HG03103 (cell line): ENCODE results near the gene GLMN.
A peak's percentile ranks its signal among the peaks of the same experiment; 100 is the strongest.

Experiments used
- ATAC-seq: cut with Tn5 transposase; IDR thresholded peaks from one replicate; pipeline ENCODE4 v1.9.1; 2021; ENCODE audit warnings: low read depth; ENCODE audit not compliant: unreplicated experiment

Gene GLMN, protein sequence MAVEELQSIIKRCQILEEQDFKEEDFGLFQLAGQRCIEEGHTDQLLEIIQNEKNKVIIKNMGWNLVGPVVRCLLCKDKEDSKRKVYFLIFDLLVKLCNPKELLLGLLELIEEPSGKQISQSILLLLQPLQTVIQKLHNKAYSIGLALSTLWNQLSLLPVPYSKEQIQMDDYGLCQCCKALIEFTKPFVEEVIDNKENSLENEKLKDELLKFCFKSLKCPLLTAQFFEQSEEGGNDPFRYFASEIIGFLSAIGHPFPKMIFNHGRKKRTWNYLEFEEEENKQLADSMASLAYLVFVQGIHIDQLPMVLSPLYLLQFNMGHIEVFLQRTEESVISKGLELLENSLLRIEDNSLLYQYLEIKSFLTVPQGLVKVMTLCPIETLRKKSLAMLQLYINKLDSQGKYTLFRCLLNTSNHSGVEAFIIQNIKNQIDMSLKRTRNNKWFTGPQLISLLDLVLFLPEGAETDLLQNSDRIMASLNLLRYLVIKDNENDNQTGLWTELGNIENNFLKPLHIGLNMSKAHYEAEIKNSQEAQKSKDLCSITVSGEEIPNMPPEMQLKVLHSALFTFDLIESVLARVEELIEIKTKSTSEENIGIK

DNA sequence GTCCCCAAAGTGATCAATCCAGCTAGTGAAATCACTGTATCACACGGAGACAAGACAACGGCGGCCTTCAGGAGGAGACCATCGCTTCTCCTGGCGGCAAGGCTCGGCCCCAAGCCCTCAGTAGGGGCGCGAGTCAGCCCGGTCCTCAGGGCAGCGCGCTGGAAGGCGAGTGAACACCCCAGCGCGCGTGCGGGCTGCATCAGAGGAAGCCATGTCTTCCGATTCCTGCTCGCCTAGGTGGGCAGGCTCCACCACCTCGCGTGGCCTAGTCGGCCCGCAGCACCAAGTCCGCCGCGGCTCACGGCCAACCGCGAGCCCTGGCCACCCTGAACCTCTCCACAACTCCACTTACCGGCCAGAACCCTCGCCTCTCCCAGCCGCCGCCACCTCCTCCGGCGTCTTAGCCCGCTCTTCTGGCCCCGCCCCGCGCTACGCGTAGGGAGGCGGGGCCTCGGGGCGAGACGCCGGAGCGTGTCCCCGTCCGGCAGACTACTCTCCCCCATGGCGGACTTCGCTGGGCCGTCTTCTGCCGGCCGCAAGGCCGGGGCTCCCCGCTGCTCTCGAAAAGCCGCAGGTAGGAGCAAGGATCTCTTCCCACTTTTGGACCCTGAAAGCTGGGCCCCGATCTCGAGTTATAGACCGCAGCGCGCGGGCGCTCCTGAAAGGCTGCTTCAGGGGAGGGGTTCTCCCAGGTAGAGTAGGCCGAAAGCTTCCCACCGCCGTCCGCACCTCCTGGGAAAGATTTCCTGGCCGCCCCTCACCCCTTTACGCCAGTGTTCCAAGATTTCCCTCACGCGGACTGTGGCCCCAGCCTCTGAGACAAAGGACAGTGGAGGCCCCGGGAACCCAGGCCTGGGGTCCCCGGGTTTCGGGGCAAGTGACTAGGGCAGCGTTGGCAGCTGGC is at the start of gene GLMN, which contains the start of gene RPAP2:
Gene GLMN (minus strand): TSS at position 415 of the 904 bp plus-strand sequence. CDS start 988 bp downstream, outside the sequence.
Gene RPAP2 (plus strand): TSS at position 487 of the 904 bp plus-strand sequence. CDS start 15 bp downstream, at position 502.
- ATAC-seq = peak; percentile 95

DNA sequence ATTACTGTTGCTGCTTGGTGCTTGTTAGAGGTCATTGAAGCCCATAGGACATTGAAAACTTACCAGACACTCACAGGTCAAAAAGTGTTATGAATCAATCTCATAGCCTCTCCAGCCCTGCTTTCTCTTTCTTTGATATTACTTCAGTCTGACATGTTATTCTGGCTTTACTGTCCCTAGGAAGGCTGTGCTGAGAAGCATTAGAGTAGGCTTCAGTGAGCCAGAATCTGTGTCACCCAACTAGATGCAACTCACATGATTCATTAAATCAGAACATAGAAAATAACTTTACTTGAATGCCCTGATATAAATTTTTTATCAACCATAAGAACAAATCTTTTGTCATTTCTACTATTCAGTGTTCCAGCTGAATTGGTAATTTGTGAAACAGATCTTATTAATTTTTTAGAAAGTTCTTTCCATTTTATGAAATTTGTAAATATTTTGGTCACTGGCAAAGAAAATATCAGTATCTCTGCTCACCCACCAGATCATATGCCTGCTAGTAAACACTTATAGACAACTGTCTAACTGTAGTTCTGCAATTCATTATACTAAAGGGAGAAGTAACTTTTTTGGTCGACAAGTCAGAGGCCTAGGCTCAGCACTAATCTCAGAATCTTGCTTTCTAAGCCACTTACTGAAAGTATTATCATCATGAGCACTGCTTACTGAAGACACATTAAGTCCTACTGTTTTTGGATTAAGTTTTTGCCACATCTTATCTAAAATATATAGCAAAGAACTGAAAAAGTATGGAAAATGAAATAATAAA is 48.3 kb upstream of the GLMN start:
- no peak for ATAC-seq

DNA sequence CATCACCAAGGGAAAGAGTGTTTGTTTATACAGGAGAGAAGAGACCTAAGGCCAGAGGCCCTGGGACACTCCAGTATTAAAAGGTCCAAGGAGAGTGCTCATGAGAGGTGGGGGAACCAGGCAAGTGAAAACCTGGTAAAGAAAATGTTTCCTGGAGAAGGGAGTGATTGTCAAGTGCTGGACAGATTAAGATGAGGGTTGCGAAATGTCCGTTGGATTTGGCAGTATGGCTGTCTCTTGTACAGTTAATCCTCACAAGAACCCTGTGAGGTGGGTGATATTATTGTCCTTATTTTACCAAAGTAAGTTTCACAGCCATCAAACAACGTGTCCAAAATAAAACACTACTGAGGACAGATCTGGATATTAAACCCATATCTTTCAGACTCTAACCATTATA is 44.3 kb upstream of the GLMN start:
- ATAC-seq = no peak

DNA sequence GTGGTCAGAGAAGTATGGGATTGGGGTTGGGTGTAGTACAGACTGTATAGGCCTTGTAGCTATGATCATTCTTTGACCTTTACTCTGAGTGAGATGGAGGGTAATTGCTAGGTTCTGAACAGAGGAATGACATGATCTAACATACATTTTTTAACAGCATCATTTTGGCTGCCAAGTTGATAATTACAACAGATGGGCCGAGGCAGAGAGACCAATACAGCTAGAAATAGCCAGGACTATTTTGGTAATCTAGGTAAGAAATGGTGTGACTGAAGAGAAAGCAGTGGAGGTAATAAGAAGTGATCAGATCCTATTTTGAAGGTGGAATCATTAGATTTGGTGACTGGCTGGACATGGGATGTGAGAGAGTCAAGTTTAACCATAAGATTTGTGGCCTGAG is 43.6 kb upstream of the GLMN start:
- no peak for ATAC-seq

DNA sequence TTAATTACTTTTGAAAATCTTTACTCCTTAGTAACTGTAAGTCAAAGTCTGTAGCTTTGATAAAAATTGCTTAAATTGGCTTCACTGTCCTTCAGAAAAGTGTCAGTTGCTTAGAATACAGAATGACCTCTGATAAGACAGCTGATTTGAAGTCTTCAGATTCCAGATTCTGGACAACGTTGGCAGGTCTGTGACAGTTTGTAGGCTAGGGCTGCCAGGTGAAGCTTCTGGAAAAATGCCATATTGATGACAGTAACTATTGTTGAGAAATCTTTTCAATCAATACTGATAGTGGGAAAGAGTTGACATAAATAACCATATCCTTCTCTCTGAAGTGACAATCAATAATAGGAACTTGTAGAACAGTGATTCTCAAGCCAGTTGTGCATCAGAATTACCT is 41.4 kb upstream of the GLMN start:
- ATAC-seq = no peak

DNA sequence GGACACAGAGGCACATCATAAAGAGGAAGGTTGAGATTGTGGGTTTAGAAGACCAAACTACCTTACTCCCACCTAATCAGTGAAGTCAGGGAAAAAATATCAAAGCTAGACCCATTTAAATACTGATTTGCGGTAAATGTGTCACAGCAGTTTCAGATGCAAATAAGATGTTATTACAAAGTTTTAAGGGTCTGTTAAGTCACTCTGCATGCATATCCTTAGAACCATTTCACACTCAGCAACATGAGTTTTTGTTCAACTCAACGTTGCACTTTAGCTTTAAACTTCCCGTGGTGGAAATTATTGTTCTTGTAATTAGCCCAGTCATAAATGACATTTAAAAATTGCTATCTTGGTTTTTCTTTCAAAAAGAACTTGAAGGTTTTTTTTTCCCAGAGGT is 34.9 kb upstream of the GLMN start:
- no peak for ATAC-seq

DNA sequence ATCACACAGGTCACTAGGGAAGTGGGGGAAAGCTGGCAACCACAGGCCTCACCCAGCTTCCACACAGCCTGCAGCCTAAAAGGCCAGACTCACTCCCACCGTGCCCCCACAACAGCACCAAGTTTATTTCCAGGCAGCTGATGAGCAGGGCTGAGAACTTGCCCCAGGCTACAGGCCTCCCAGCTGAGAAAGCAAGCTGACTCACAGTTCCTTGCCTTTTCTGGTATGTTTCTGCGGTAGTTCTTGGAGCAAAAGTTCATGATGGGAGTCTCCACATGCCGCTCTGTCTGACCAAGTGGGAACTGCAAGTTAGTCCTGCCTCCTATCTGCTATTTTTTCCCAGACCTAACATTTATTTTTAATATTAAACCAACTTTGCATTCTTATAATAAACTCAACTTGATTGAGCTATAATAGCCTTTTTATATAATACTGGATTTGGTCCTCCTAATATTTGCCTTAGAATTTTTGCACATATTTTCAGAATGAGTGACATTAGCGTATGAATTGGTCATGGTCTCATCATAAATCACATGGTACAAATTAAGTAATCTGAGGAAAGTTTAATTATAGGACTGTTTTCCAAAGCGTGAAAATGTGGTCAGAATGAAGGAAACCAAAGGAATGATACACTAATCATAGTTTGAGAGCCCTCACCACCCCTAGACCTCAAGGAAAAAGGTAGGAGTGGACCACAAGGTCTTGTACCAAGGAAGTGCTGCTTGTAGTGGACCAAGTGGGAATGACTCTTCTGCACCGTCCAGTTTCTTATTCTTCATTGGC is 30.8 kb upstream of the GLMN start:
- no peak for ATAC-seq

DNA sequence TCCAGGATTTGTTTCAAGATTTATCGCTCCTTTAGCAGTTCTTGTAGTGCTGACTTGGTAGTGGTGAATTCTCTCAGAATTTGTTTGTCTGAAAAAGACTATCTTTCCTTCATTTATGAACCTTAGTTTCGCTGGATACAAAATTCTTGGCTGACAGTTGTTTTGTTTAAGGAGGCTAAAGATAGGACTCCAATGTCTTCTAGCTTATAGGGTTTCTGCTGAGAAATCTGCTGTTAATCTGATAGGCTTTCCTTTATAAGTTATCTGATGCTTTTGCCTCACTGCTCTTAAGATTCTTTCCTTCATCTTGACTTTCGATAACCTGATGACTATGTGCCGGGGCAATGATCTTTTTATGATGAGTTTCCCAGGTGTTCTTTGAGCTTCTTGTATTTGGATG is 29.0 kb upstream of the GLMN start:
- ATAC-seq = no peak

DNA sequence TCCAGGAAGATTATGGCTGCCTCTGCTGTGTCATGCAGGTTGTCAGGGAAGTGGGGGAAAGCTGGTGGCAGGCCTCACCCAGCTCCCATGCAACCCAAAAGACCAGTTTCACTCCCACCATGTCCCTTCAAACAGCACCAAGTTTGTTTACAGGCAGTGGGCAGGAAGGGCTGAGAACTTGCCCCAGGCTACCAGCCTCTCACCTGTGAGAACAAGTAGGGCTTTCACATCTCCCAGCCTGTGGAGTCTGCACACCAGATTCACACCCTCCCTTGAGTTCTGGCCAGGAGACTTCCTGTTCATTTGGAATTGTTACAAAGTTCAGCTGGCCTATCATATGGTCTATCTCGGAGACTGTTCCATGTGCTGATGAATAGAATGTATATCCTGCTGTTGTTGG is 27.9 kb upstream of the GLMN start:
- ATAC-seq = no peak

DNA sequence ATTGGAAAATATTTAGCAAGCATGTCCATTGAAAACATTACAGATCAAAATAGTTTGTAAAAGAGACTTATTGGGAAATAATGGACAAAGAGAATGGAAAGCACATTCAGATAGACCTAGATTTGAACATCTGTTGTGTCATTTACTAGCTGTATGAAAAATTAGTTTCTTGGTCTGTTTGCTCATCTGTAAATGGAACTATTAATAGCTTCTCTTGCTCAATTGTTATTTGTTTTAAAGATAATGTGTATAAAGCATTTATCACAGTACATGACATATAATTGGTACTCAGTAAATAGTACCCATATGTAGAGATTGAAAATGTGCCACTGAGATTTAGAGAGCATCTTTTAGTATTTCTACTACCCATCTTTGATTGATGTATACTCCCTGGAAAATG is 26.0 kb upstream of the GLMN start:
- no peak for ATAC-seq

DNA sequence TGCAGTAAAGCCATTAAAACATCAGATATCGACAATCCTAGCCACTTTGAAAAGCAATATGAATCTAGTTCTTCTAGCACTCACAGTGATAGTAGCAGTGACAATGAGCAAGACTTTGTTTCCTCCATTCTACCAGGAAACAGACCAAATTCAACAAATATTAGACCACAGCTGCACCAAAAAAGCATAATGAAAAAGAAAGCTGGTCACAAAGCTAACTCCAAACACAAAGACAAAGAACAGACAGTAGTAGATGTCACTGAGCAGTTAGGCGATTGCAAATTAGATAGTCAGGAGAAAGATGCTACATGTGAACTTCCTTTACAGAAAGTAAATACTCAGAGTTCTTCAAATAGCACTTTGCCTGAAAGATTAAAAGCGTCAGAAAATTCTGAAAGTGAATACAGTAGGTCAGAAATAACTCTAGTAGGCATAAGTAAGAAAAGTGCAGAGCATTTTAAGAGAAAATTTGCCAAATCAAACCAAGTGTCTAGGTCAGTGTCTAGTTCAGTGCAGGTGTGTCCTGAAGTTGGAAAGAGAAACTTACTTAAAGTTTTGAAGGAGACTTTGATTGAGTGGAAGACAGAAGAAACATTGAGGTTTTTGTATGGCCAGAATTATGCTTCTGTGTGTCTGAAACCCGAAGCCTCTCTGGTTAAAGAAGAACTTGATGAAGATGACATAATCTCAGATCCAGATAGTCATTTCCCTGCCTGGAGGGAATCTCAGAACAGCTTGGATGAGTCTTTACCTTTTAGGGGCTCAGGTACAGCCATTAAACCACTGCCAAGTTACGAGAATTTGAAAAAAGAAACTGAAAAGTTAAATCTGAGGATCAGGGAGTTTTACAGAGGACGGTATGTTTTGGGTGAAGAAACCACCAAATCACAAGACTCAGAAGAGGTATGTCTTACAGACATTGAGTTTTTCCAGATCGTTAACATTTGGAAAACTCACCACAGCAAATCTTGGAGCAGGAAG is 25.0 kb upstream of the GLMN start:
- ATAC-seq = no peak

DNA sequence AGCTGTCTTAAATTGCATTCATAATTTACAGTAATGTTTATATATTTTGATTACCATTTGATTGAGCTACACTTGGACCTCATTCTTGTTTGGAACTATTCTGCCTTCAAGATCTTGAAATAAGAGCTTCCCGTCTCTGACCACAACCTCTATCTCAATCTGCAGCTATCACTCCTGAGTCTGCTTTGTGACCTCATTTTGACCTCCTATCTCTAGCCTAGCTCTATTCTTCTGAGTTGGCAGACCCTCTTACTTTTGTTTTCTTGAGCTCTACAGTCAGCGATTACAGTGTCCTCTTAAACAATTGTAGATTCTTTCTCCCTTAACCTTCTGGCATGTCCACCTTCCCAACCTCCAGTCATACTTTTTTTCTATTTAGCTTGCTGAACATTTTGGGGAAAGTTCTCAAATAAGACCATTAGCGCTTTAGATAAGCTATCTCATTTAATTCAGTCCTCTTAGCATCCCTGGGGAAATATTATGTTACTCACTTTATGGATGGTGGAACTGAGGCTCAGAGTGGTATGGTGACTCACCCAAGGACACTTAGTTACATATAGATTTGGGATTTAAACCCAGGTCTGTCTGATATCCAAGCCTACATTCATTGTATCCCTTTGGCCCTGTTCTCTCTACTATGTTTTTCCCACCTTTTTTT is 19.2 kb upstream of the GLMN start:
- no peak for ATAC-seq

DNA sequence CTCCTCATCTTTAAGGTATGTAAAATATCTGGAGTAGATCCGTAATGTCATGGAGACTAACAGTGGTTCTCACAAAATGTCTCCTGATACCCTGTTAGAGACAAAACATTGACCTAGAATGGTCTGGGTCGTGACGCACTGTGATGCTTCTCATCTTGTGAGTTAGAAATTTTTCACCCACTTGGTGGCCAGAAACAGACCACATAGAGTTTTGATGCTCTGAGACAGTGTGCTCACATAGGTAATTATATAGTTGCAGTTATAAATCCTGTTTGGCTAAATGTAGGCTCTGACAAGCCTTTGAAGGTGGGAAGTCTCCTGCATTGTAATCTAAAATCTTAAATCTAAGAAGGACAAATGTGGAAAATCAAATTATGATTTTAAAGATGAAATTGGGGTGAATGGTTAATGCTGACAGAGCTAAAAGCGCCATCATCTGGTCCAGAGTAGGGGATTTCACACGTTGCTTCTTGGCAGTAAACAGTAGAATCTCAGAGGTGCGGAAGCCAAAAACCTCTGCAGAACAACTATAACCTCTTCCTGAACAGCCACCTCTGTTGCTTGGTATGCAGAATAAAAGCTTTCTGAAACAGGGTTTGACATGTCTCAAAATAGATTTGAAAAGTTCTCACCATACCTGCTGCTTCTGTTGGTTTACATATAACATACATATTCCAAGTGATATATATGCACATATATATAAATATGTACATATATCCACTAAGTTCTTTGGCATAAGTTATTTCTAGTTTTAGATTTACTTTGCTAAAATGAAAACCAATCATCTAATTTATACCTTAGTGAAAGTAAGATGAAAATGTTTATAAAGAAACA is 17.2 kb upstream of the GLMN start:
- ATAC-seq = no peak

DNA sequence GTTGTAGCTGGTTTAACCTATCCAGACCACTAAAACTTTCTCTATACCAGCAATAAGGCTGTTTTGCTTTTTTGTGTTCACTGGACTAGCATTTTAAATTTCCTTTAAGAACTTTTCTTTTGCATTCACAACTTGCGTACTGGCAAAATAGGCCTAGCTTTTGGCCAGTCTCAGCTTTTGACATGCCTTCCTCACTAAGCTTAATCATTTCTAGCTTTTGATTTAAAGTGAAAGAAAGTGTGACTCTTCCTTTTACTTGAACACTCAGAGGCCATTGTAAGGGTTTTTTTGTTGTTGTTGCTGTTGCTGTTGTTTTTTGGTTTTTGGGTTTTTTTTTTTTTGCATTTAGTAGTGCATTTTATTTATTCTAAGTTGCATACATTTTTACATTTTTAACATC is 15.2 kb upstream of the GLMN start:
- ATAC-seq = no peak

DNA sequence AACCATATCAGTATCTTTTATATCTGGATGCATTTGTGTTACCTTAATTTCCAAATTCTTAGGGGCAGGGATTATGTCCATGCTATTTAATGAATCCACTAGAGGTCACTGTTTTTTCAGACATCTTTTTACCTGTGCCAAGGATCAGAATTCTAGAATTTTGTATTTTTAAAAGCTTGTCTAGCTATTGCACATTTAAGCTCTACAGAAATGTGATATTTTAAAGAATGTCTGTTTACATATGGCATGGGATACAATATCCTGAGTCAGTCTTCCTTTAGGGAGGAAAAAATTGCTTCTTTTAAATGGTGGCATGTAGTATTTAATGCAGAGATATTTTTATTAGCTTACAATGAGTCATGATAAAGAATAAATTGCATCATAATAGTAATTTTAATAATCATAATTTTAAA is 11.4 kb upstream of the GLMN start:
- no peak for ATAC-seq

DNA sequence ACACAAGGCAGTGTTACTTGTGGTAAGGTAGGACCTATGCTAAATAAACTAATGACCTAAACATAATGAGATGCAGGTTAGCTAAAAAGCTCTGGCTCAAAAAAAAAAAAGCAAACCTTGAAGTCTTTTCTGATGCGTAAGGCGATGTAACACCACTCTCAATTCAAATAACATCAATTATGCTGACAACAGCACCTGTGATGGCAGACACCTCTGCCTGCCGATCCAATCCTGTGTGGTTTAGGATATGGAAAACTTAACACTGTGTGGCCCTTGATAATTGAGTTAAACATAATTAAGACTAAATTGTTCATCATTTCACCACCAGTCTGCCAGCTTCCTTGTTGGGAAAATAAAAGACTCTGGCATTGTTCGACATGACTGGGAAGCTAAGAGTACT is 9.2 kb upstream of the GLMN start:
- no peak for ATAC-seq

DNA sequence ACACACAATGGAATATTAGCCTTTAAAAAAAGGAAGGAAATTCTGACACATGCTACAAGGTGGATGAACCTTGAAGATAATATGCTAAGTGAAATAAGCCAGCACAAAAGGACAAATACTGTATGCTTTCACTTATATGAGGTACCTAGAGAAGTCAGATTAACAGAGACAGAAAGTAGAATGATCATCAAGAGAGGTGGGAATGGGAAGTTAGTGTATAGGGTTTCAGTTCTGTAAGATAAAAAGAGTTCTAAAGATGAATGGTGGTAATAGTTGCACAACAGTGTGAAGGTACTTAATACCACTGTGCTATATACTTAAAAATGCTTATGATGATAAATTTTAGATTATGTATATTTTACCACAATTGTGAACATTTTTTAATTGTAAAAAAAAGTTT is 7.2 kb upstream of the GLMN start:
- ATAC-seq = no peak
